Kidney epithelial cell (primary cell): ENCODE results near the gene PIAS1. TPM values are rescaled to one million over a fixed set of nuclear protein-coding genes. Genes with fewer than 3 reads are reported as not detected.

Source experiments
- DNase-seq: peaks from one replicate; pipeline ENCODE4 v3.0.0-alpha.2; 2010; ENCODE audit warnings: low read depth
- H3K27me3 ChIP-seq: 2 replicates; pipeline ENCODE4 v1.6.0; 2011; ENCODE audit warnings: low read length; ENCODE audit not compliant: control insufficient read depth, insufficient read depth
- H3K36me3 ChIP-seq: 2 replicates; pipeline ENCODE4 v1.5.1; 2011; ENCODE audit warnings: low read length; ENCODE audit not compliant: control insufficient read depth, insufficient read depth
- H3K4me3 ChIP-seq: 2 replicates; pipeline ENCODE4 v1.5.1; 2011; ENCODE audit warnings: low read depth, mild to moderate bottlenecking, control low read depth, low read length
- CTCF ChIP-seq: IDR thresholded peaks from 2 replicates; pipeline ENCODE4 v1.5.1; 2011; ENCODE audit warnings: mild to moderate bottlenecking, moderate library complexity, low read length, control low read depth, inconsistent platforms; ENCODE audit not compliant: insufficient read depth, poor library complexity, severe bottlenecking
- total RNA-seq: library from RNA; depleted of rRNA; stranded (reverse); fragments of >200 nt; gene quantifications from 2 replicates; pipeline ENCODE4 v1.2.3, GENCODE V29; 2015

The PIAS1 gene
- total RNA-seq, 1 donor from 2014 or later: 8.6 TPM

- no peak for TF ChIP-seq CTCF
- DNase-seq: no peak
- H3K4me3 ChIP-seq: no peak overlapping the region
- no peaks in the 10 kb centered on the region for H3K27me3 ChIP-seq
- H3K36me3 ChIP-seq: peaks cover 1% of the 10 kb centered on the region
Observed at GRCh38 chr15:68195336-68196112, 141.4 kb downstream of the PIAS1 start.

GRCh38 chr15:68196445-68197169 is 142.5 kb downstream of the PIAS1 start:
- peaks cover 1% of the 10 kb centered on the region for H3K36me3 ChIP-seq
- no peaks in the 10 kb centered on the region for H3K27me3 ChIP-seq
- no peak for TF ChIP-seq CTCF
- H3K4me3 ChIP-seq: no peak overlapping the region
- DNase-seq: no peak

GRCh38 chr15:68197170-68197492 is 143.0 kb downstream of the PIAS1 start:
- Histone ChIP-seq H3K27me3 (no peaks in the 10 kb centered on the region), H3K36me3 (peaks cover 1% of the 10 kb centered on the region), H3K4me3 (no peak overlapping the region)
- TF ChIP-seq CTCF: no peak
- no peak for DNase-seq

- no peak overlapping the region for H3K4me3 ChIP-seq
- no peak for DNase-seq
- peaks cover 1% of the 10 kb centered on the region for H3K36me3 ChIP-seq
- TF ChIP-seq CTCF: no peak
- H3K27me3 ChIP-seq: no peaks in the 10 kb centered on the region
Observed at GRCh38 chr15:68197661-68198437, 143.7 kb downstream of the PIAS1 start.

- H3K4me3 ChIP-seq: no peak overlapping the region
- DNase-seq: no peak
- TF ChIP-seq CTCF: no peak
- H3K27me3 ChIP-seq: no peaks in the 10 kb centered on the region
- no peaks in the 10 kb centered on the region for H3K36me3 ChIP-seq
Observed at GRCh38 chr15:68199340-68199739, 145.2 kb downstream of the PIAS1 start.
